ENCODE data around the gene CYS1. TPM values are rescaled to one million over a fixed set of nuclear protein-coding genes. Genes with fewer than 3 reads are reported as not detected.
"Not testable (repeated sequence)": the region's sequence is repeated elsewhere in the genome, so short reads cannot be mapped to it uniquely, and the experiment has no call there.

The CYS1 gene
- total RNA-seq, 1 experiment from 2014 or later = 5.7 TPM

- no peak for DNase-seq (ENCODE audit: low read depth)
- in situ Hi-C loops (cut with HindIII; ENCODE audit: low pct_unique_long_range_greater_than_20kb, low sequenced_read_pairs) = loop anchor here (25.0 kb wide), 1 partner anchor 228 kb away; no protein-coding TSS in a partner anchor
These were observed 40.4 kb downstream of the CYS1 start for GRCh38 chr2:10039658-10040410.

- no peak for DNase-seq (ENCODE audit: low read depth)
- in situ Hi-C loops (cut with HindIII; ENCODE audit: low pct_unique_long_range_greater_than_20kb, low sequenced_read_pairs) = loop anchor here (25.0 kb wide), 1 partner anchor 226 kb away; no protein-coding TSS in a partner anchor
These were observed 41.5 kb downstream of the CYS1 start for GRCh38 chr2:10038716-10039115.

DNA sequence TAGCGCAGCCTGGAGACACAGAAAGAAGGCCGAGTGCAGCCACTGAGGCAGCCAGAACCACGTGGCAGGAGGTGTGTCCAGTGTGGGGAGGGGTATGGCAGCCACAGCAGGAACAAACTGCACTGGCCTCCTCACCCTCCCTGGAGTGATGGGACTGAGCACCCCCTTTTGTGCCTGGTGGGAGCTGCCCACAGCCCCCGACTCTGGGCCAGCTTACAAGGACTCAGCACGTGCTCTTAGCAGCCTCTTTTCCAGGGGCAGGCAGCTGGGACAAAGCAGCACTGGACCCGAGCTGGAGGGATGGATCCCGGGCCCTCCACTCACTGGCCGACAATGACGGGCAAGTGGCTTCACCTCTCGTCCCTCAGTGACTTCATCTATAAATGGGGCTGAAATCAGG lies 42.1 kb downstream of the CYS1 start:
- in situ Hi-C loops (cut with HindIII; ENCODE audit: low pct_unique_long_range_greater_than_20kb, low sequenced_read_pairs) = loop anchor here (25.0 kb wide), 1 partner anchor 226 kb away; no protein-coding TSS in a partner anchor
- no peak for DNase-seq (ENCODE audit: low read depth)

GRCh38 chr2:10036095-10036884 lies 43.9 kb downstream of the CYS1 start:
- DNase-seq (ENCODE audit: low read depth) = peak; percentile 94
- in situ Hi-C loops (cut with HindIII; ENCODE audit: low pct_unique_long_range_greater_than_20kb, low sequenced_read_pairs) = loop anchor here (25.0 kb wide), 1 partner anchor 224 kb away; no protein-coding TSS in a partner anchor

GRCh38 chr2:10035633-10036032 lies 44.6 kb downstream of the CYS1 start:
- no peak for DNase-seq (ENCODE audit: low read depth)
- in situ Hi-C loops (cut with HindIII; ENCODE audit: low pct_unique_long_range_greater_than_20kb, low sequenced_read_pairs) = loop anchor here (25.0 kb wide), 1 partner anchor 223 kb away; no protein-coding TSS in a partner anchor

DNA sequence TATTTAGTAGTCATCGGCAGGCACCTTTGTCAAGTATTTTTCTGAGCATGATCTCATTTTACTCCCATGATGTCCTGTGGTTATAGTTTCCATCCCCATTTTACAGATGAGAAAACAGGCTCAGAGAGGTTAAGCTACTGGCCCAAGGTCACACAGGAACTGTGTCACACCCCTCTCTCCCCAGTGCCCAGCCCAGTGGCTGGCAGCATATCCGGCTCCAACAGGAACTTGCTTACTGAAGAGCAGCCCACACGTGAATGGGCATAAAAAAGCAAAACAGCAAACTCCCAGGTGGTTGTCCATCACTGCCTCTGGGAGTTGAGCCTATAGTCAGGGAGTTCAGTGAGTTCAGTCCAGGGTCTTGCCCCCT lies 45.2 kb downstream of the CYS1 start:
- in situ Hi-C loops (cut with HindIII; ENCODE audit: low pct_unique_long_range_greater_than_20kb, low sequenced_read_pairs) = loop anchor here (25.0 kb wide), 1 partner anchor 223 kb away; no protein-coding TSS in a partner anchor
- no peak for DNase-seq (ENCODE audit: low read depth)

DNA sequence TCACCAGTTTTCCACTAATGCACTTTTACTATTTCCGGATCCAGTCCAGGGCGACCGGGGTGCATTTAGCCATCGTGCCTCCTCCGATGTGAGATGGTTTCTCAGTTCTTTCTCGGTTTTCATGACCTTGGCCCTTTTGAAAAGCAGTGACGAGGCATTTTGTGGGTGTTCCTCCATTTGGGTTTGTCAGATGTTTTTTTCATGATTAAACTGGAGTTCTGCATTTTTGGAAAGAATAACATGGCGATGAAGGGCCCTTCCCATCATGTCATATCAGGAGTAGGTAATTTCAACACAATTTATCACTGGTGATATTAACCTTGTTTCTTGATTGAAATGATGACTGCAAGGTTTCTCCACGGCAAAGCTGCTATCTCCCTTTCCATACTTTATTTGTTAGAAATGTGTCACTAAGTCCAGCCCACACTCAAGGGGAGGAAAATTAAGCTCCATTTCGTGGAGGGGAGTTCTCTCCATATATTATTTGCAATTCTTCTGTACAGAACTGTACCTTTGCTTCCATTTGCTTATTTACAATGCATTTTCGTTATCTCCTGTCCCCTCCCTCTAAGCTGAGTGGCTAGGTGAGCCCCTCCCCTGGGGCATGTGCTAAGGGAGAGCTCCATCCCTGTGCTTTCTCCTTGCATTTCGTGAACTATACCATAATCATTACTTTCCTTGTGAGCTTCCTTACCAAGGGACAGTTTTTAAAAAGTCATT lies 45.7 kb downstream of the CYS1 start:
- in situ Hi-C loops (cut with HindIII; ENCODE audit: low pct_unique_long_range_greater_than_20kb, low sequenced_read_pairs) = loop anchor here (25.0 kb wide), 1 partner anchor 222 kb away; no protein-coding TSS in a partner anchor
- DNase-seq (ENCODE audit: low read depth) = no peak

- in situ Hi-C loops (cut with HindIII; ENCODE audit: low pct_unique_long_range_greater_than_20kb, low sequenced_read_pairs) = loop anchor here (25.0 kb wide), 1 partner anchor 221 kb away; no protein-coding TSS in a partner anchor
- no peak for DNase-seq (ENCODE audit: low read depth)
These were observed 46.8 kb downstream of the CYS1 start for GRCh38 chr2:10033251-10034006.

DNA sequence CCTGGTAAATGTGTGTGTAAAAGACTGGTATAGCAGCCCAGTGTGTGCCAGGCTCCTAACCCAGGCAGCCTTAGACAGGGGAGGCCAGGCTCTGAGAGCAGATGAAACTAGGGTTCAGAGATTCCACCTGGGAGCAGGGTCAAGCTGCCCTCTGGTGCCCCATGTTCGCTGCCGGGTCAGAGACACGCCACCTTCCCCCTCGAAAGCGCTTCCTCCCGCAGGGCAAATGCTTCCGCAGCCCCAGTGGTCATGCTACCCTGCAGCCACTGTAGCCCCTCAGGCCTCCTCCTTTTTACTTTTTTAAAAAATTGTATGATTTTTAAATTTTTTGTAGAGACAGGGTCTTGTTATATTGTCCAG lies 47.5 kb downstream of the CYS1 start:
- DNase-seq (ENCODE audit: low read depth) = no peak
- in situ Hi-C loops (cut with HindIII; ENCODE audit: low pct_unique_long_range_greater_than_20kb, low sequenced_read_pairs) = loop anchor here (25.0 kb wide), 1 partner anchor 220 kb away; no protein-coding TSS in a partner anchor

GRCh38 chr2:10031886-10032745 lies 48.1 kb downstream of the CYS1 start:
- no peak for DNase-seq (ENCODE audit: low read depth)
- in situ Hi-C loops (cut with HindIII; ENCODE audit: low pct_unique_long_range_greater_than_20kb, low sequenced_read_pairs) = loop anchor here (25.0 kb wide), 1 partner anchor 220 kb away; no protein-coding TSS in a partner anchor

GRCh38 chr2:10030798-10031197 lies 49.4 kb downstream of the CYS1 start:
- DNase-seq (ENCODE audit: low read depth) = not testable (repeated sequence)
- in situ Hi-C loops (cut with HindIII; ENCODE audit: low pct_unique_long_range_greater_than_20kb, low sequenced_read_pairs) = loop anchor here (25.0 kb wide), 1 partner anchor 218 kb away; no protein-coding TSS in a partner anchor

DNA sequence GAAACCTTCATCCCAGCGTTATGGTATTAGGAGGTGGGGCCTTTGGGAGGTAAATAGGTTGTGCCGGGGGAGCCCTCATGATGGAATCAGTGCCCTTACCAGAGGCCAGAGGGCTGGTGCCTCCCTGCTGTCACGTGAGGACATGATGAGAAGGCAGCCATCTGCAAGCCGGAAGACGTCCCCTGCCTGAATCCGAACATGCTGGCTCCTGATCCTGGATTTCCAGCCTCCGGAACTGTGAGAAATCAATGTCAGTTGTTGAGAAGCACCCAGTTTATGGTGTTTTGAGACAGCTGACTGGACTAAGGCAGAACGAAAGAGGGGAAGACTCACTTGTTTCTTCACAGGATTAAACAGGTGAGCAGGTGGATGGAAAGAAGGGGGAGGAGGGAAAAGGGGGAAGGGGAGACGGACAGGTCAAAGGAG lies 49.9 kb downstream of the CYS1 start:
- in situ Hi-C loops (cut with HindIII; ENCODE audit: low pct_unique_long_range_greater_than_20kb, low sequenced_read_pairs) = loop anchor here (25.0 kb wide), 1 partner anchor 218 kb away; no protein-coding TSS in a partner anchor
- no peak for DNase-seq (ENCODE audit: low read depth)

- in situ Hi-C loops (cut with HindIII; ENCODE audit: low pct_unique_long_range_greater_than_20kb, low sequenced_read_pairs) = loop anchor here (25.0 kb wide), 1 partner anchor 218 kb away; no protein-coding TSS in a partner anchor
These were observed 50.4 kb downstream of the CYS1 start for GRCh38 chr2:10029875-10030223.

GRCh38 chr2:10028988-10029874 lies 51.0 kb downstream of the CYS1 start:
- in situ Hi-C loops (cut with HindIII; ENCODE audit: low pct_unique_long_range_greater_than_20kb, low sequenced_read_pairs) = loop anchor here (25.0 kb wide), 1 partner anchor 217 kb away; no protein-coding TSS in a partner anchor
- DNase-seq (ENCODE audit: low read depth) = no peak

More at GRCh38 chr2:10029875-10030223, 50.4 kb downstream of the CYS1 start:
- no peak for DNase-seq (ENCODE audit: low read depth)

DNA sequence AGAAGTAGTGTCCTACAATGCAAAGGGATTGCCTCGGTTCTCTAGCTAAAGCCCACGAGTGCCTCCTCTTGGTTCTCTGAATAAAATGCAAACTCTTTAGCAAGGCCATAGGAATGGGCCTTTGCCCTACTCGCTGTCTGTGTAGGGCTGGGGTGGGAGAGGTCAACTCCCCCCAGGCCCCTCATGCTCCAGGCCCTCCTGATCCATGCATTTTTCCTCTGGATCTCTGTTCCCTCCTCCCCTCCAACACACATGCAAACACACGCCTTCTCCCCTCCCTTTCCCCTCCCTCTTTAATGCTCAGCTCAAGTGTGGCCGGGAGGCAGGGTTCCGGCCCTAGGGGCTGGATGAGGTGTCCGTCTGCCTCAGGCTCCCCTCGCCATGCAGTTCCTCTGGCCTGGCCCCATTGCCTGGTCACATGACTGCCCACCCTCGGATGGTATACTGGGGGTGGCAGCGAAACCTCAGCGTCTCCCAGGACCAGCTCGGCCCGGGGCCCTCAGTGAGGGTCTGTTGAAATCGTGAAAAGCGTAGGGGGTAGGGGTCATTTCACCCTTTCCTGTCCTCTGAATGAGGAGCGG lies 51.7 kb downstream of the CYS1 start:
- in situ Hi-C loops (cut with HindIII; ENCODE audit: low pct_unique_long_range_greater_than_20kb, low sequenced_read_pairs) = loop anchor here (25.0 kb wide), 1 partner anchor 216 kb away; no protein-coding TSS in a partner anchor
- no peak for DNase-seq (ENCODE audit: low read depth)

Measured in Caki2 (cell line).